ENCODE measurements around the gene RSPO4. TPM values are rescaled to one million over a fixed set of nuclear protein-coding genes. Genes with fewer than 3 reads are reported as not detected.
A peak's percentile ranks its signal among the peaks of the same experiment; 100 is the strongest.

Gene RSPO4
- total and polyA plus RNA-seq, 9 of the 15 experiments (the other 6 are each of a cell fraction or from before 2014, with no cell fraction given) = 0.04 to 0.34 TPM; not detected in 7

GRCh38 chr20:1002682-1003561, 811 bp upstream of the RSPO4 start (continued):
- no peak for TF ChIP-seq TSHZ1 (CRISPR knock-in tag; IDR thresholded peaks at IDR 0.05)
- no peak for TF ChIP-seq ELF2 (CRISPR knock-in tag; IDR thresholded peaks at IDR 0.05)
- no peak for TF ChIP-seq RAD21 (CRISPR knock-in tag; conservative IDR thresholded peaks at IDR 0.05 in 1 of 2, IDR thresholded peaks at IDR 0.05 in 1 of 2)
- 0 out of 2 replicates have a peak, but pooled peaks have one; percentile 12 for TF ChIP-seq HMBOX1 (IDR thresholded peaks at IDR 0.05)
- TF ChIP-seq PKNOX1 (IDR thresholded peaks at IDR 0.05) = peak; percentile 87
- peak; percentile 93 for TF ChIP-seq MEIS2 (IDR thresholded peaks at IDR 0.05; ENCODE audit: partially characterized antibody)
- no peak for TF ChIP-seq ZNF780A (CRISPR knock-in tag; IDR thresholded peaks at IDR 0.05)
- no peak for TF ChIP-seq PBX2 (CRISPR knock-in tag; IDR thresholded peaks at IDR 0.05; ENCODE audit: low read depth)
- TF ChIP-seq PBX2 (tag; conservative IDR thresholded peaks at IDR 0.05; ENCODE audit: low read depth) = peak; percentile 94
- TF ChIP-seq CBFA2T3 (IDR thresholded peaks at IDR 0.05) = peak; percentile 52
- TF ChIP-seq POLR3A (IDR thresholded peaks at IDR 0.05; ENCODE audit: borderline replicate concordance, extremely low read depth, insufficient read depth, insufficient read length) = no peak
- no peak for TF ChIP-seq ZKSCAN8 (CRISPR knock-in tag; IDR thresholded peaks at IDR 0.05)
- TF ChIP-seq FOS (IDR thresholded peaks at IDR 0.05; ENCODE audit: extremely low read depth, insufficient read length) = no peak
- peak; percentile 84 for TF ChIP-seq RBM25 (IDR thresholded peaks at IDR 0.05; ENCODE audit: low read depth, low read length, severe bottlenecking)
- no peak for TF ChIP-seq USF1 (CRISPR knock-in tag; IDR thresholded peaks at IDR 0.05)
- TF ChIP-seq CBFA2T2 (conservative IDR thresholded peaks at IDR 0.05) = 0 out of 2 replicates have a peak, but pooled peaks have one; percentile 6
- TF ChIP-seq GTF2A2 (tag; IDR thresholded peaks at IDR 0.05) = no peak
- TF ChIP-seq ETV1 (tag; conservative IDR thresholded peaks at IDR 0.05; ENCODE audit: low read depth) = no peak
